ENCODE results near the gene ZFYVE27. TPM values are rescaled to one million over a fixed set of nuclear protein-coding genes. Genes with fewer than 3 reads are reported as not detected.

The ZFYVE27 gene
- total and polyA plus RNA-seq, 2 experiments from 2014 or later, result 50.7 to 59.8 TPM

- H3K4me1 ChIP-seq (ENCODE audit: low read depth), result peaks cover 10% of the 10 kb centered on the region
- no peaks in the 10 kb centered on the region for H3K27me3 ChIP-seq
- H3K36me3 ChIP-seq, result no peaks in the 10 kb centered on the region
- DNase-seq (ENCODE audit: low read depth in 1 of 2, low spot score in 1 of 2), result no peak
- no peaks in the 10 kb centered on the region for H3K9me3 ChIP-seq (ENCODE audit: low read depth)
- no peak for TF ChIP-seq CTCF (IDR thresholded peaks at IDR 0.05; ENCODE audit: low read depth, low read length)
- H3K4me3 ChIP-seq, result no peak overlapping the region
- no peak overlapping the region for H3K27ac ChIP-seq
Observed at GRCh38 chr10:97763947-97764346, 27.0 kb downstream of the ZFYVE27 start.

GRCh38 chr10:97764519-97764931 lies 27.6 kb downstream of the ZFYVE27 start:
- TF ChIP-seq CTCF (IDR thresholded peaks at IDR 0.05; ENCODE audit: low read depth, low read length), result no peak
- H3K9me3 ChIP-seq (ENCODE audit: low read depth), result no peaks in the 10 kb centered on the region
- H3K36me3 ChIP-seq, result no peaks in the 10 kb centered on the region
- H3K27me3 ChIP-seq, result peaks cover 1% of the 10 kb centered on the region
- H3K4me1 ChIP-seq (ENCODE audit: low read depth), result peaks cover 10% of the 10 kb centered on the region
- no peak for DNase-seq (ENCODE audit: low read depth in 1 of 2, low spot score in 1 of 2)
- H3K27ac ChIP-seq, result no peak overlapping the region
- H3K4me3 ChIP-seq, result no peak overlapping the region

GRCh38 chr10:97765201-97765600 lies 28.3 kb downstream of the ZFYVE27 start:
- H3K4me1 ChIP-seq (ENCODE audit: low read depth), result peaks cover 10% of the 10 kb centered on the region
- H3K9me3 ChIP-seq (ENCODE audit: low read depth), result no peaks in the 10 kb centered on the region
- H3K27ac ChIP-seq, result no peak overlapping the region
- DNase-seq (ENCODE audit: low read depth in 1 of 2, low spot score in 1 of 2), result no peak
- H3K36me3 ChIP-seq, result no peaks in the 10 kb centered on the region
- TF ChIP-seq CTCF (IDR thresholded peaks at IDR 0.05; ENCODE audit: low read depth, low read length), result no peak
- peaks cover 8% of the 10 kb centered on the region for H3K27me3 ChIP-seq
- no peak overlapping the region for H3K4me3 ChIP-seq

GRCh38 chr10:97766106-97766810 lies 29.3 kb downstream of the ZFYVE27 start:
- DNase-seq (ENCODE audit: low read depth in 1 of 2, low spot score in 1 of 2), result no peak
- Histone ChIP-seq H3K36me3 (no peaks in the 10 kb centered on the region), H3K27me3 (peaks cover 19% of the 10 kb centered on the region), H3K4me1 (ENCODE audit: low read depth) (peaks cover 10% of the 10 kb centered on the region), H3K4me3 (no peak overlapping the region), H3K27ac (no peak overlapping the region), H3K9me3 (ENCODE audit: low read depth) (no peaks in the 10 kb centered on the region)
- no peak for TF ChIP-seq CTCF (IDR thresholded peaks at IDR 0.05; ENCODE audit: low read depth, low read length)

- no peaks in the 10 kb centered on the region for H3K9me3 ChIP-seq (ENCODE audit: low read depth)
- TF ChIP-seq CTCF (IDR thresholded peaks at IDR 0.05; ENCODE audit: low read depth, low read length), result no peak
- peaks cover 14% of the 10 kb centered on the region for H3K4me1 ChIP-seq (ENCODE audit: low read depth)
- H3K27ac ChIP-seq, result no peak overlapping the region
- DNase-seq (ENCODE audit: low read depth in 1 of 2, low spot score in 1 of 2), result no peak
- H3K27me3 ChIP-seq, result peaks cover 21% of the 10 kb centered on the region
- H3K36me3 ChIP-seq, result no peaks in the 10 kb centered on the region
- no peak overlapping the region for H3K4me3 ChIP-seq
Observed at GRCh38 chr10:97766996-97767924, 30.3 kb downstream of the ZFYVE27 start.
